Epithelial cell of proximal tubule (primary cell): ENCODE measurements around the gene CYP8B1. TPM values are rescaled to one million over a fixed set of nuclear protein-coding genes. Genes with fewer than 3 reads are reported as not detected.

Source experiments
- DNase-seq: peaks from one replicate; pipeline ENCODE4 v3.0.0-alpha.2; 2011; ENCODE audit warnings: low read depth
- H3K4me3 ChIP-seq: 2 replicates; pipeline ENCODE4 v1.5.1; 2011; ENCODE audit warnings: low read depth, mild to moderate bottlenecking, low read length
- CTCF ChIP-seq: conservative IDR thresholded peaks from 2 replicates; pipeline ENCODE4 v1.5.1; 2012; ENCODE audit warnings: low read depth, mild to moderate bottlenecking, low read length
- total RNA-seq: library from RNA; depleted of rRNA; stranded (reverse); fragments of >200 nt; gene quantifications from 2 replicates; pipeline ENCODE4 v1.2.3, GENCODE V29; 2015

CYP8B1 gene
- total RNA-seq, 1 donor from 2014 or later, result not detected

GRCh38 chr3:42898896-42899675 lies 23.4 kb upstream of the CYP8B1 start:
- no peak overlapping the region for H3K4me3 ChIP-seq
- TF ChIP-seq CTCF, result peak; percentile 31
- no peak for DNase-seq

DNA sequence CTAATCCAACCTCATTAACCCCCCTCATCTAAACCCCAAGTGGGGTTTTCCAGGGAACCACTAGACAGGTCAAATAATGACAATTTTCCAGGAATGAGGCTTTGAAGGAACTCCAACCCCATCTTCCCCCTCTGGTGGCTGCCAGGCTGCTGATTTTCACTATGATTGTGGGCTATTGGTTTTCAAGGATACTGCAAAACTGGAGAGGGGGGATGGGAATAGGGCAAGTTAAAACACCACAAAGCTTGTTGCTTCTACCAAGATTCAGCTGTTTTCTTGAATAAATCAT lies 19.8 kb upstream of the CYP8B1 start:
- TF ChIP-seq CTCF, result no peak
- H3K4me3 ChIP-seq, result no peak overlapping the region
- DNase-seq, result no peak

GRCh38 chr3:42894698-42895579 lies 19.3 kb upstream of the CYP8B1 start:
- no peak overlapping the region for H3K4me3 ChIP-seq
- no peak for DNase-seq
- TF ChIP-seq CTCF, result no peak

DNA sequence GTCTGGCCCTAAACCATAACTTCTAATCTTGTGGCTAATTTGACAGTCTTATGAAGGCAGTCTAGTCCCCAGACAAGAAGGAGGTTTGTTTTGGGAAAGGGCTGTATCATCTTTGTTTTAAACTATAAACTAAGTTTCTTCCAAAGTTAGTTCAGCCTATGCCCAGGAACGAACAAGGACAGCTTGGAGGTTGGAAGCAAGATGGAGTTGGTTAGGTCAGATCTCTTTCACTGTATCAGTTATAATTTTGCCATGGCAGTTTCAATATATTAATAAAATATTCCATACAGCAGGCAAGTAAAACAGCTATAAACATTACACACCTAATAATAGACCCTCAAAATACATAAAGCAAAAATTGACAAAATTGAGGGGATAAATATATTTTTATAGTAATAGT lies 17.1 kb upstream of the CYP8B1 start:
- DNase-seq, result no peak

DNA sequence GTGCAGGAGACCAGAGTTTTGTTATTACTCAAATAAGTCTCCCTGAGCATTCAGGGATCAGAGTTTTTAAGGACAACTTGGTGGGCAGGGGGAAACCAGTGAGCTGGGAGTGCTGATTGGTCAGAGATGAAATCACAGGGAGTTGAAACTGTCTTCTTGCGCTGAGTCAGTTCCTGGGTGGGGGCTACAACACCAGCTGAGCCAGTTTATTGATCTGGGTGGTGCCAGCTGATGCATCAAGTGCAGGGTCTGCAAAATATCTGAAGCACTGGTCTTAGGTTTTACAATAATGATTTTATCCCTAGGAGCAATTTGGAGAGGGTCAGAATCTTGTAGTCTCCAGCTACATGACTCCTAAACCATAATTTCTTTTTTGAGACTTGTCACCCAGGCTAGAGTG lies 16.5 kb upstream of the CYP8B1 start:
- DNase-seq, result no peak
- H3K4me3 ChIP-seq, result no peak overlapping the region
- TF ChIP-seq CTCF, result no peak

More for the DNA sequence above, 17.1 kb upstream of the CYP8B1 start:
- TF ChIP-seq CTCF, result no peak
- no peak overlapping the region for H3K4me3 ChIP-seq

GRCh38 chr3:42891042-42891441 lies 15.4 kb upstream of the CYP8B1 start:
- no peak for TF ChIP-seq CTCF
- H3K4me3 ChIP-seq, result no peak overlapping the region
- no peak for DNase-seq

GRCh38 chr3:42887084-42887483 lies 11.4 kb upstream of the CYP8B1 start:
- H3K4me3 ChIP-seq, result no peak overlapping the region
- DNase-seq, result no peak
- no peak for TF ChIP-seq CTCF
